ENCODE results near the gene CHSY1. TPM values are rescaled to one million over a fixed set of nuclear protein-coding genes. Genes with fewer than 3 reads are reported as not detected.

CHSY1 gene
- total and polyA plus RNA-seq, 10 of the 15 experiments (the other 5 are each of a cell fraction or from before 2014, with no cell fraction given): 1.4 to 31.2 (median 10.5) TPM

DNA sequence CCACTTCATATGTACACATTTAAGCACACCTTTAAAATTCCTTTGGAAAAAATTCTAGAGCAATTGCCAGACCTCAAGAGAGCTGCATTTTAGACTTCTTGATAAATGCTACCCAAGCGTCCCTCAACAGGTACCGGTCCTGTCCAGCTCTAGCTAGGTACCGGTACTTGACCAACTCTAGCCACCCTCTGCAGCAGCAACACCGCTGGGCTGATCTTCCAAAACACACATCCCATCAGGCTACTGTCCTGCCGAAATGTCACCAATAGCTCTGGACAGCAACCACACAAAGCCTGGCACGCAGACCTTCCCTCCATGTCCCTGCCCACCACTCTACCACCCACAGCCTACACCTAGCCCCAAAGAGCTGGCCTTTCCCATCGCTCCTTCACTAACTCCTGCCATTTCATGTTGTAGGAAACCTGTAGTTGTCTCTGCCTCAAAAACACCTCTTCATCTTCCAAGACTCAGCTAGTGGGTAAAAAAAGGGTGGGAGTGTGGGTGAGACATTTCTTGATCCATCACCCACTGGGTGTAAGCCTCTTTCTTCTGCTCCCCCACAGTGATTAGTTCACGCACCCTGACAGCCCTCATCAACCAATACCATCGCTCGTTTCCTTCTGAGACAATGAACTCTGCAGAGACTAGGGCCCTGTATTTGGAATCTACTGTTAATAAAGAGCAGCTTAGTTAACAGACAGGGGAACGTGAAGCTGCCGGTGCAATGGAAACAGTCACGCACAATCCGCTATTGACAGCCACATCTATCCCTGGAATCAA lies 6.8 kb downstream of the CHSY1 start (continued):
- TF ChIP-seq, protein P1, sequence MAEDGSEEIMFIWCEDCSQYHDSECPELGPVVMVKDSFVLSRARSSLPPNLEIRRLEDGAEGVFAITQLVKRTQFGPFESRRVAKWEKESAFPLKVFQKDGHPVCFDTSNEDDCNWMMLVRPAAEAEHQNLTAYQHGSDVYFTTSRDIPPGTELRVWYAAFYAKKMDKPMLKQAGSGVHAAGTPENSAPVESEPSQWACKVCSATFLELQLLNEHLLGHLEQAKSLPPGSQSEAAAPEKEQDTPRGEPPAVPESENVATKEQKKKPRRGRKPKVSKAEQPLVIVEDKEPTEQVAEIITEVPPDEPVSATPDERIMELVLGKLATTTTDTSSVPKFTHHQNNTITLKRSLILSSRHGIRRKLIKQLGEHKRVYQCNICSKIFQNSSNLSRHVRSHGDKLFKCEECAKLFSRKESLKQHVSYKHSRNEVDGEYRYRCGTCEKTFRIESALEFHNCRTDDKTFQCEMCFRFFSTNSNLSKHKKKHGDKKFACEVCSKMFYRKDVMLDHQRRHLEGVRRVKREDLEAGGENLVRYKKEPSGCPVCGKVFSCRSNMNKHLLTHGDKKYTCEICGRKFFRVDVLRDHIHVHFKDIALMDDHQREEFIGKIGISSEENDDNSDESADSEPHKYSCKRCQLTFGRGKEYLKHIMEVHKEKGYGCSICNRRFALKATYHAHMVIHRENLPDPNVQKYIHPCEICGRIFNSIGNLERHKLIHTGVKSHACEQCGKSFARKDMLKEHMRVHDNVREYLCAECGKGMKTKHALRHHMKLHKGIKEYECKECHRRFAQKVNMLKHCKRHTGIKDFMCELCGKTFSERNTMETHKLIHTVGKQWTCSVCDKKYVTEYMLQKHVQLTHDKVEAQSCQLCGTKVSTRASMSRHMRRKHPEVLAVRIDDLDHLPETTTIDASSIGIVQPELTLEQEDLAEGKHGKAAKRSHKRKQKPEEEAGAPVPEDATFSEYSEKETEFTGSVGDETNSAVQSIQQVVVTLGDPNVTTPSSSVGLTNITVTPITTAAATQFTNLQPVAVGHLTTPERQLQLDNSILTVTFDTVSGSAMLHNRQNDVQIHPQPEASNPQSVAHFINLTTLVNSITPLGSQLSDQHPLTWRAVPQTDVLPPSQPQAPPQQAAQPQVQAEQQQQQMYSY (CRISPR knock-in tag; IDR thresholded peaks at IDR 0.05): no peak

GRCh38 chr15:101244036-101244781 lies 7.6 kb downstream of the CHSY1 start:
- ChIA-PET RAD21 (ENCODE audit: unreplicated experiment) (interaction anchor here (0.6 to 1.7 kb wide), 13 partner anchors 8 to 154 kb away, joined by 3 to 12 read pairs (median 4); partner anchors contain the start of gene CHSY1), CTCF (interaction anchor here (0.7 to 5.8 kb wide), 13 partner anchors 12 to 317 kb away, joined by 3 to 64 read pairs (median 5); no protein-coding TSS in a partner anchor), POLR2A (interaction anchor here (0.6 to 2.9 kb wide), 7 partner anchors 14 to 119 kb away, joined by 3 to 11 read pairs (median 3); no protein-coding TSS in a partner anchor), SMC1A (ENCODE audit: uncharacterized antibody, unreplicated experiment) (interaction anchor here (0.6 to 10.3 kb wide), 18 partner anchors 9 to 326 kb away, joined by 3 to 119 read pairs (median 4); no protein-coding TSS in a partner anchor)
- H3K4me2 ChIP-seq (ENCODE audit: control insufficient read depth, insufficient read depth): peak overlapping the region; percentile 30
- no peak for ATAC-seq
- no peak overlapping the region for H3K9ac ChIP-seq (ENCODE audit: control insufficient read depth, insufficient read depth, low read length)
- H3K27ac ChIP-seq (ENCODE audit: control insufficient read depth, insufficient read depth): no peak overlapping the region
- H3K79me2 ChIP-seq (ENCODE audit: control insufficient read depth, insufficient read depth, low read length): peaks cover 96% of the 10 kb centered on the region
- H3K4me1 ChIP-seq (ENCODE audit: control insufficient read depth, insufficient read depth, low read length): peaks cover 42% of the 10 kb centered on the region
- no TSS peak for BruUV-seq (replicated peaks)
- no peak overlapping the region for H2AFZ ChIP-seq (ENCODE audit: control insufficient read depth, low read depth, low read length)
- H4K20me1 ChIP-seq (ENCODE audit: control insufficient read depth, insufficient read depth): no peaks in the 10 kb centered on the region; the same call in 1 of the 2 replicates
- 83% methylated on average over 7 of the region's 7 CpGs for WGBS (ENCODE audit: insufficient coverage, insufficient replicate concordance, low lambda C conversion rate, missing lambda C conversion rate)
- H3K9me3 ChIP-seq (replicated peaks; ENCODE audit: control insufficient read depth, insufficient read depth, low read length): no peaks in the 10 kb centered on the region
- in situ Hi-C loops (cut with MboI): no loop called here
- DNase-seq (ENCODE audit: low read depth, low spot score): no peak
- no peak for FAIRE-seq
- H3K36me3 ChIP-seq (ENCODE audit: control insufficient read depth in 2 of 2, insufficient read depth in 2 of 2, low read length in 1 of 2): peaks cover 0 to 6% of the 10 kb centered on the region in 2 experiments; a peak in 1 of 4 replicates
- H3K4me3 ChIP-seq: peak overlapping the region; percentile 35
- intact Hi-C loops (cut with micrococcal nuclease; ENCODE audit: unreplicated experiment): no loop called here
- H3K27me3 ChIP-seq (replicated peaks in 1 of 2; ENCODE audit: control insufficient read depth in 2 of 2, insufficient read depth in 2 of 2, low read length in 1 of 2): no peaks in the 10 kb centered on the region
- TF ChIP-seq, protein P1 (CRISPR knock-in tag; IDR thresholded peaks at IDR 0.05): no peak
- no peak for TF ChIP-seq ZNF274 (IDR thresholded peaks at IDR 0.05; ENCODE audit: insufficient read depth, insufficient read length)
- no peak for TF ChIP-seq NKRF (conservative IDR thresholded peaks at IDR 0.05)
- no peak for TF ChIP-seq SUPT20H (IDR thresholded peaks at IDR 0.05; ENCODE audit: borderline replicate concordance, control insufficient read depth, low read depth, low read length)
- TF ChIP-seq ATF7 (IDR thresholded peaks at IDR 0.05; ENCODE audit: low read depth): no peak
- TF ChIP-seq SIN3A (IDR thresholded peaks at IDR 0.05; ENCODE audit: low read depth, low read length): no peak
- no peak for TF ChIP-seq HDGF (IDR thresholded peaks at IDR 0.05)
- no peak for TF ChIP-seq NR2C2 (IDR thresholded peaks at IDR 0.05; ENCODE audit: borderline replicate concordance, control insufficient read depth, insufficient read length, low read depth)
- no peak for TF ChIP-seq RB1 (IDR thresholded peaks at IDR 0.05; ENCODE audit: borderline replicate concordance)

Data from GM12878 (cell line).